Measurements from ENCODE around the gene ATG5.

Gene ATG5

GRCh38 chr6:106163446-106163965 lies 162.1 kb downstream of the ATG5 start:
- intact Hi-C loops (cut with DNase I; ENCODE audit: low total_unique reads), result no loop called here
- no peaks in the 10 kb centered on the region for H3K27me3 ChIP-seq
- no peak overlapping the region for H3K27ac ChIP-seq
- no peaks in the 10 kb centered on the region for H3K36me3 ChIP-seq
- H3K4me3 ChIP-seq, result no peak overlapping the region
- TF ChIP-seq CTCF (IDR thresholded peaks at IDR 0.05), result no peak
- no peaks in the 10 kb centered on the region for H3K4me1 ChIP-seq
- H3K9me3 ChIP-seq, result no peaks in the 10 kb centered on the region
- peak in 1 of 2 donors; percentile 23 for DNase-seq

GRCh38 chr6:106162921-106163320 lies 162.6 kb downstream of the ATG5 start:
- intact Hi-C loops (cut with DNase I; ENCODE audit: low total_unique reads), result no loop called here
- Histone ChIP-seq H3K4me1 (no peaks in the 10 kb centered on the region), H3K9me3 (no peaks in the 10 kb centered on the region), H3K27me3 (no peaks in the 10 kb centered on the region), H3K4me3 (no peak overlapping the region), H3K27ac (no peak overlapping the region), H3K36me3 (no peaks in the 10 kb centered on the region)
- DNase-seq, result no peak
- TF ChIP-seq CTCF (IDR thresholded peaks at IDR 0.05), result no peak

GRCh38 chr6:106161893-106162292 lies 163.7 kb downstream of the ATG5 start:
- Histone ChIP-seq H3K4me3 (no peak overlapping the region), H3K4me1 (no peaks in the 10 kb centered on the region), H3K27ac (no peak overlapping the region), H3K27me3 (no peaks in the 10 kb centered on the region), H3K9me3 (no peaks in the 10 kb centered on the region), H3K36me3 (no peaks in the 10 kb centered on the region)
- DNase-seq, result no peak
- TF ChIP-seq CTCF (IDR thresholded peaks at IDR 0.05), result no peak
- intact Hi-C loops (cut with DNase I; ENCODE audit: low total_unique reads), result no loop called here

GRCh38 chr6:106161311-106161874 lies 164.2 kb downstream of the ATG5 start:
- no peak overlapping the region for H3K27ac ChIP-seq
- no peaks in the 10 kb centered on the region for H3K27me3 ChIP-seq
- no peaks in the 10 kb centered on the region for H3K36me3 ChIP-seq
- no peak for DNase-seq
- H3K9me3 ChIP-seq, result no peaks in the 10 kb centered on the region
- intact Hi-C loops (cut with DNase I; ENCODE audit: low total_unique reads), result no loop called here
- H3K4me1 ChIP-seq, result no peaks in the 10 kb centered on the region
- TF ChIP-seq CTCF (IDR thresholded peaks at IDR 0.05), result no peak
- H3K4me3 ChIP-seq, result no peak overlapping the region

- TF ChIP-seq CTCF (IDR thresholded peaks at IDR 0.05), result no peak
- Histone ChIP-seq H3K27me3 (no peaks in the 10 kb centered on the region), H3K4me1 (no peaks in the 10 kb centered on the region), H3K9me3 (no peaks in the 10 kb centered on the region), H3K4me3 (no peak overlapping the region), H3K36me3 (no peaks in the 10 kb centered on the region), H3K27ac (no peak overlapping the region)
- intact Hi-C loops (cut with DNase I; ENCODE audit: low total_unique reads), result no loop called here
- DNase-seq, result no peak
These were observed 165.4 kb downstream of the ATG5 start for GRCh38 chr6:106160189-106160588.

- intact Hi-C loops (cut with DNase I; ENCODE audit: low total_unique reads), result no loop called here
- no peak for DNase-seq
These were observed 166.0 kb downstream of the ATG5 start for GRCh38 chr6:106159531-106159940.

More at GRCh38 chr6:106159531-106159940, 166.0 kb downstream of the ATG5 start:
- Histone ChIP-seq H3K4me1 (no peaks in the 10 kb centered on the region), H3K27me3 (no peaks in the 10 kb centered on the region), H3K27ac (no peak overlapping the region), H3K9me3 (no peaks in the 10 kb centered on the region), H3K4me3 (no peak overlapping the region), H3K36me3 (no peaks in the 10 kb centered on the region)
- no peak for TF ChIP-seq CTCF (IDR thresholded peaks at IDR 0.05)
